ENCODE results near the gene JUND.

JUND gene

DNA sequence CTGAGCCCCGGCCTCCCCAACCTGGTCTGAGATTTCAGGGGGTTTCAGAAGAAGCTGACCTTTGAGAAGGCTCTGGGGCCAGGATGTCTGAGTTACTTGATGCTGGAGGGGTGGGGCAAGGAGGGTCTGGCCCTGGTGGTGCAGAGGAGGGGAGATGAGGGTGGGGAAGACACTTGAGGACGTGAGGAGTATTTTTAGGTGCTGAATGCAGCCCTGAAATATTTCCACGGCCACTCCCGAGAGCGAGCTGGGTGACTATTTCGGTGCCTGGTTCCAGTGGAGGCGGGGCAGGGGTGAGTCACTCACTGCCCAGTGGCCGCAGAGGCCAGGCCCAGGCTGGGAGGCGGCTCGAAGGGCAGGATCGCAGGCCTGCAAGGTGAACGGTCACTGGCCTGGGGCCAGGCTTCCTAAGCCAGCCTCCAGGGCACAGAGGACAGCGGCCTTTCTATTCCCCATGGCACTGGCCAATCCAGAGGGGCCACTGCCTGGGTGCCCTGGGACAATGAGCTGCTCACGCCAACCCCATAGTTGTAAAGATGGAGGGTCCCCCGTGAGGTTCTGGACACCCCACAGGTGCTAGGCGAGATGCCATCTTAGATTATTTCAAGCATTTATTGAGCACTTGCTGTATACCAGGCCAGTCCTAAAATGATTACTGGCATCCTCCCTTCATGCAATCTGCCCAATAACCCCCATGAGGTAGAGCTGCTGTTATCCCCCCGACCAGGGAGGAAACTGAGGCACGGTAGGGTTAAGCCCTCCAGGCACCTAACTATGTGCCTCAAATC, 19.7 kb upstream of the JUND start:
- TF ChIP-seq, protein P1, sequence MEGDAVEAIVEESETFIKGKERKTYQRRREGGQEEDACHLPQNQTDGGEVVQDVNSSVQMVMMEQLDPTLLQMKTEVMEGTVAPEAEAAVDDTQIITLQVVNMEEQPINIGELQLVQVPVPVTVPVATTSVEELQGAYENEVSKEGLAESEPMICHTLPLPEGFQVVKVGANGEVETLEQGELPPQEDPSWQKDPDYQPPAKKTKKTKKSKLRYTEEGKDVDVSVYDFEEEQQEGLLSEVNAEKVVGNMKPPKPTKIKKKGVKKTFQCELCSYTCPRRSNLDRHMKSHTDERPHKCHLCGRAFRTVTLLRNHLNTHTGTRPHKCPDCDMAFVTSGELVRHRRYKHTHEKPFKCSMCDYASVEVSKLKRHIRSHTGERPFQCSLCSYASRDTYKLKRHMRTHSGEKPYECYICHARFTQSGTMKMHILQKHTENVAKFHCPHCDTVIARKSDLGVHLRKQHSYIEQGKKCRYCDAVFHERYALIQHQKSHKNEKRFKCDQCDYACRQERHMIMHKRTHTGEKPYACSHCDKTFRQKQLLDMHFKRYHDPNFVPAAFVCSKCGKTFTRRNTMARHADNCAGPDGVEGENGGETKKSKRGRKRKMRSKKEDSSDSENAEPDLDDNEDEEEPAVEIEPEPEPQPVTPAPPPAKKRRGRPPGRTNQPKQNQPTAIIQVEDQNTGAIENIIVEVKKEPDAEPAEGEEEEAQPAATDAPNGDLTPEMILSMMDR (IDR thresholded peaks at IDR 0.05; ENCODE audit: unreplicated experiment in 3 of 3): no peak
- Mint-ChIP-seq H3K27me3 (ENCODE audit: low read depth) (peaks cover 7% of the 10 kb centered on the region), H3K36me3 (ENCODE audit: low read depth) (no peaks in the 10 kb centered on the region), H3K27ac (peak overlapping the region; percentile 17 to 76 (median 72)), H3K4me3 (no peak overlapping the region), H3K9me3 (no peaks in the 10 kb centered on the region), H3K4me1 (peaks cover 18% of the 10 kb centered on the region)

GRCh38 chr19:18299654-18300053, 18.2 kb upstream of the JUND start:
- H3K4me3 Mint-ChIP-seq: no peak overlapping the region
- H3K9me3 Mint-ChIP-seq: no peaks in the 10 kb centered on the region
- H3K27ac Mint-ChIP-seq: no peak overlapping the region
- TF ChIP-seq, protein P1 (IDR thresholded peaks at IDR 0.05; ENCODE audit: unreplicated experiment in 3 of 3): no peak
- peaks cover 13% of the 10 kb centered on the region for H3K4me1 Mint-ChIP-seq
- no peaks in the 10 kb centered on the region for H3K36me3 Mint-ChIP-seq (ENCODE audit: low read depth)
- H3K27me3 Mint-ChIP-seq (ENCODE audit: low read depth): peaks cover 7% of the 10 kb centered on the region

- no peaks in the 10 kb centered on the region for H3K9me3 Mint-ChIP-seq
- no peak overlapping the region for H3K4me3 Mint-ChIP-seq
- peaks cover 7% of the 10 kb centered on the region for H3K4me1 Mint-ChIP-seq
- TF ChIP-seq, protein P1 (IDR thresholded peaks at IDR 0.05; ENCODE audit: unreplicated experiment in 3 of 3): no peak
- H3K27ac Mint-ChIP-seq: no peak overlapping the region
- H3K27me3 Mint-ChIP-seq (ENCODE audit: low read depth): peaks cover 2% of the 10 kb centered on the region
- H3K36me3 Mint-ChIP-seq (ENCODE audit: low read depth): no peaks in the 10 kb centered on the region
Observed at GRCh38 chr19:18298601-18299000, 17.2 kb upstream of the JUND start.

DNA sequence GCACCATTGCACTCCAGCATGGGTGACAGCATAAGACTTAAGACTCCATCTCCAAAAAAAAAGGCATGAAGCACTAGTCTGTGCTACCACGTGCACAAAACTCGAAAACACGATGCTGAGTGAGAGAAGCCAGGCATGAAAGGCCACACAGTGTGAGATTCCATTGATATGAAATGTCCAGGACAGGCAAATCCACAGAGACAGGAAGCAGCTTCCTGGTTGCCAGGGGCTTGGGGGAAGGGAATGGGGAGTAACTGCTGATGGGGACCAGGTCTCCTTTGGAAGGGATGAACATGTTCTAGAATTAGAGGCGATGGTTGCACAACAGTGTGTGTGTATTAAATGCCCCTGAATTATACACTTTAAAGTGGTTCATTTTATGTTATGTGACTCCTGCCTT, 15.9 kb upstream of the JUND start:
- H3K27ac Mint-ChIP-seq: peak overlapping the region; percentile 18 to 86 (median 78)
- H3K4me1 Mint-ChIP-seq: peaks cover 12% of the 10 kb centered on the region
- TF ChIP-seq, protein P1 (IDR thresholded peaks at IDR 0.05; ENCODE audit: unreplicated experiment in 3 of 3): no peak
- H3K36me3 Mint-ChIP-seq (ENCODE audit: low read depth): no peaks in the 10 kb centered on the region
- H3K27me3 Mint-ChIP-seq (ENCODE audit: low read depth): no peaks in the 10 kb centered on the region
- no peak overlapping the region for H3K4me3 Mint-ChIP-seq
- H3K9me3 Mint-ChIP-seq: no peaks in the 10 kb centered on the region

- TF ChIP-seq, protein P1 (IDR thresholded peaks at IDR 0.05; ENCODE audit: unreplicated experiment in 3 of 3): no peak
- Mint-ChIP-seq H3K4me1 (peaks cover 23% of the 10 kb centered on the region), H3K4me3 (peak overlapping the region in 1 of 3 experiments; percentile 0), H3K9me3 (no peaks in the 10 kb centered on the region), H3K27ac (peak overlapping the region; percentile 28 to 99 (median 94)), H3K27me3 (ENCODE audit: low read depth) (no peaks in the 10 kb centered on the region), H3K36me3 (ENCODE audit: low read depth) (no peaks in the 10 kb centered on the region)
Observed at GRCh38 chr19:18295034-18295451, 13.6 kb upstream of the JUND start.

- H3K27me3 Mint-ChIP-seq (ENCODE audit: low read depth): no peaks in the 10 kb centered on the region
- TF ChIP-seq, protein P1 (IDR thresholded peaks at IDR 0.05; ENCODE audit: unreplicated experiment in 3 of 3): no peak
- H3K4me1 Mint-ChIP-seq: peaks cover 28% of the 10 kb centered on the region
- peak overlapping the region; percentile 94 to 99 (median 95) for H3K27ac Mint-ChIP-seq
- H3K4me3 Mint-ChIP-seq: peak overlapping the region in 2 of 3 experiments; percentile 26 to 48
- no peaks in the 10 kb centered on the region for H3K9me3 Mint-ChIP-seq
- H3K36me3 Mint-ChIP-seq (ENCODE audit: low read depth): no peaks in the 10 kb centered on the region
Observed at GRCh38 chr19:18294467-18294864, 13.0 kb upstream of the JUND start.

Data from nephron (organoid).